GM19452 (cell line): ENCODE measurements around the gene RAD18.

Experiments used
- ATAC-seq: cut with Tn5 transposase; IDR thresholded peaks from one replicate; pipeline ENCODE4 v1.9.1; 2021; ENCODE audit not compliant: unreplicated experiment

Gene RAD18

DNA sequence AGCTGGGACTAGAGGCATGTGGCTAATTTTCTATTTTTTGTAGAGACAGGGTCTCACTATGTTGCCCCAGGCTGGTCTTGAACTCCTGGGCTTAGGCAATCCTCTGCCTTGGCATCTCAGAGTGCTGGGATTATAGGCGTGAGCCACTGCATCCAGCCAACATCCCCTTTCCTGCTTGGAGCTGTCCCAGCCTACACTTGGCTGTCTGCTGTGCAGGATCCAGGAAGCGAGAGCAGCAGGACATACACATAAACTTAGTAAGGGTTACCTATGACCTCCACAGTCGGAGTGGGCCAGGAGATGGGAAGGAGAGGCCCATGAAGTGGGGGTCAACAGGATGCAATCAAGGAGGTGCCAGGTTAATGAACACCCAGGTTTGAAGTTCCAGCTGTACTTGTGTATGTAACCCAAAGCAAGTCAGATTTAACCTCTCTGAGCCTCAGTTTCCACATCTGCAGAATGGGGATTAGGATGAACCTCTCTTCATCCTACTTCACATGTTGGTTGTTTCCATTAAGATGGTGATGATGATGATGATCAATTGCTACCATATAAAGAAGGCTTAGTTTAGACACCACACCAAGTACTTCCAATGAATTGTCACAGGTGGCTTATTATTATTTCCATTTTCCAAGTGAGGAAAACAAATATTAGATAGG, 124.4 kb downstream of the RAD18 start:
- ATAC-seq: no peak

- ATAC-seq: no peak
These were observed 125.0 kb downstream of the RAD18 start for GRCh38 chr3:8838234-8838633.

- no peak for ATAC-seq
These were observed 126.1 kb downstream of the RAD18 start for GRCh38 chr3:8837162-8837561.

DNA sequence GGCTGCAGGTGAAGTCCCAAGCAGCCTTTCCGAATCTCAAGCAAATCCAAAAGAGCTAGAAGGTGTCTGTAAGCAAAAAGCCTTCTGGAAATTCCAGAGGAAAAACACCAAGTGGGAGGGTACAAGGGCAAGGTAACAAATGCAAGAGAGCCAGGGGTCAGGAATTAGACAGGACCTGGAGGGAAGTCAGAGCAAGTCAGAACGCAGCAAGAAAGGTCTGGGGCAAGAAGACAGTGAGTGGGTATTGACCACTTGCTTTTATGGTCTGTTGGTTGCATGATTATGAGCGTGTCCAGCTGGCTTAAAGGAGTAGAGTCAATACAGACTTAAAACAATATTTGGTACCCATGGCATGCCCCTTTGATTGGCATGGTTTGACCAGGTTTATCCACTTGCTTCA, 127.2 kb downstream of the RAD18 start:
- no peak for ATAC-seq

DNA sequence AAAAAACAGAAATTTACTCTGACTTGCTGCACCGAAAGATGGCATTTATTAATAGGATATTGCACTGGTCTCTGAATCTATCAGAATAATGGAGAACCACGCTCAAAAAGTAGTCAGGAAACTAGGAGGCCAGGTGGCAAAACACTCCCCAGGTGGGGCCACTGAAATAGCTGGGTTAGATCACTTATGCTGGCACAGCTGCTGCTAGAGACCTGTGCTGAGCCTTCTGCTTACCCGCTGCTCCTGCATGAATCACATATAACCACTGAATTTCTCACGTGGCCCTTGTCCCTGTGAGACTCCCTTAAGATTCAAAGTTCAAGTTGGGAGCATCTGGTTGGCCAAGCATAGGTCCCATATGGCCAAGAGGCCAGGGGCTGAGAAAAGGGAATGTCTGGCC, 127.9 kb downstream of the RAD18 start:
- ATAC-seq: no peak

DNA sequence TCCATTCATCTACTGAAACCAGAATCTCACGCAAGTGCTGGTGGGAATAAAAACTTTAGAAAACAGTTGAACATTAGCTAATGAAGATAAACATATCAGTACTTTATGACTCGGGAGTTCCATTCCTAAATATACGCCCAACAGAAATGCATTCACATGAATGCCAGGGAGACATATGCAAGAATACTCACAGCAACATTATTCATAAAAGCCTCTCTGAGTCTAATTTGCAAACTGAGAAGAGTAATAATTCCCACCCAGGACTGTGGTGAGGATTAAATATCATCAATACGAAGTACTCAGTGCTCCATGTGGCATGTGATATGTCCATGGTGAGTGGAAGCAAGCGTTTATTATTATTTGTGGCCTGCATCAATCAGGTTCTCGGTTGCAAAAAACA, 128.3 kb downstream of the RAD18 start:
- no peak for ATAC-seq

DNA sequence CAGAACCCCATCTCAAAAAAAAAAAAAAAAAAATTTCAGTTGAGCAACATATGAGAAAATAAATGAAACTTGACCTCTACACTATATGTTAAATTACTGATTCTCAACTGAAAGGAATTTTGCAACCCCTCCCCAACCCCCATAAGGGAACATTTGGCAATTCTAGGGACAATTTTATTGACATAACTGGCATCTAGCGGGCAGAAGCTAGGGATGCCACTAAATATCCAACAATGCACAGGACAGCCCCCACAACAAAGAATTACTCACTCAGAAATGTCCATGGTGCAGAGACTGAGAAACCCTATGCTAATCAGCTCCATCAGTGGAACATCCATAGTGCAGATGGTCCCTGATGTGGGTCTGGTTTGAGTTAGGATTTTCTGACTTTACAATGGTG, 135.6 kb downstream of the RAD18 start:
- no peak for ATAC-seq
